Activated naive CD4-positive, alpha-beta T cell treated with anti-CD3 and anti-CD28 coated beads, Interleukin-2, amount 10 ng/mL, durations not matched to agents 7 days and 5 days (primary cell): ENCODE data around the gene PIK3AP1.

Experiments used
- CTCF ChIA-PET: fragments of 350-600 bp; sonication (Branson Sonifier 250); formaldehyde crosslinking; loops from one replicate; lab custom pipeline; 2021; ENCODE audit warnings: antibody characterized with exemption; lab: Charles Lee
- DNase-seq: peaks from one replicate; pipeline ENCODE4 v3.0.0-alpha.2; 2020
- H3K27ac Mint-ChIP-seq: one replicate; pipeline ENCODE4 v1.8.0; 2021; ENCODE audit warnings: mild to moderate bottlenecking, moderate library complexity, mixed read lengths
- H3K27me3 Mint-ChIP-seq: one replicate; pipeline ENCODE4 v1.8.0; 2021; ENCODE audit warnings: mild to moderate bottlenecking, mixed read lengths
- H3K36me3 Mint-ChIP-seq: one replicate; pipeline ENCODE4 v1.8.0; 2021; ENCODE audit warnings: mixed read lengths
- H3K4me1 Mint-ChIP-seq: one replicate; pipeline ENCODE4 v1.8.0; 2021; ENCODE audit warnings: mixed read lengths
- H3K4me3 Mint-ChIP-seq: one replicate; pipeline ENCODE4 v1.8.0; 2021; ENCODE audit warnings: mild to moderate bottlenecking, moderate library complexity, mixed read lengths
- H3K9me3 Mint-ChIP-seq: one replicate; pipeline ENCODE4 v1.8.0; 2021; ENCODE audit warnings: mixed read lengths

Gene PIK3AP1

GRCh38 chr10:96622013-96622787, 98.1 kb downstream of the PIK3AP1 start:
- no peak for DNase-seq
- no peaks in the 10 kb centered on the region for H3K4me1 Mint-ChIP-seq
- CTCF ChIA-PET, result interaction anchor here (2.4 kb wide), 1 partner anchor 19 kb away, joined by 6 read pairs; no protein-coding TSS in a partner anchor
- peaks cover 5% of the 10 kb centered on the region for H3K27me3 Mint-ChIP-seq
- no peaks in the 10 kb centered on the region for H3K36me3 Mint-ChIP-seq
- no peak overlapping the region for H3K27ac Mint-ChIP-seq
- no peaks in the 10 kb centered on the region for H3K9me3 Mint-ChIP-seq
- H3K4me3 Mint-ChIP-seq, result no peak overlapping the region

- H3K27ac Mint-ChIP-seq, result no peak overlapping the region
- peaks cover 5% of the 10 kb centered on the region for H3K27me3 Mint-ChIP-seq
- CTCF ChIA-PET, result interaction anchor here (0.7 to 1.0 kb wide), 3 partner anchors 21 to 278 kb away, joined by 3 to 4 read pairs (median 3); no protein-coding TSS in a partner anchor
- DNase-seq, result no peak
- H3K4me3 Mint-ChIP-seq, result no peak overlapping the region
- H3K36me3 Mint-ChIP-seq, result no peaks in the 10 kb centered on the region
- H3K4me1 Mint-ChIP-seq, result no peaks in the 10 kb centered on the region
- no peaks in the 10 kb centered on the region for H3K9me3 Mint-ChIP-seq
These were observed 100.2 kb downstream of the PIK3AP1 start for GRCh38 chr10:96619796-96620773.

GRCh38 chr10:96619120-96619519, 101.2 kb downstream of the PIK3AP1 start:
- no peak for DNase-seq
- no peaks in the 10 kb centered on the region for H3K36me3 Mint-ChIP-seq
- CTCF ChIA-PET, result no interaction called here
- no peak overlapping the region for H3K4me3 Mint-ChIP-seq
- no peaks in the 10 kb centered on the region for H3K4me1 Mint-ChIP-seq
- H3K9me3 Mint-ChIP-seq, result no peaks in the 10 kb centered on the region
- no peak overlapping the region for H3K27ac Mint-ChIP-seq
- no peaks in the 10 kb centered on the region for H3K27me3 Mint-ChIP-seq

- Mint-ChIP-seq H3K9me3 (no peaks in the 10 kb centered on the region), H3K36me3 (no peaks in the 10 kb centered on the region), H3K4me1 (no peaks in the 10 kb centered on the region), H3K27ac (no peak overlapping the region), H3K4me3 (no peak overlapping the region), H3K27me3 (no peaks in the 10 kb centered on the region)
- CTCF ChIA-PET, result no interaction called here
- DNase-seq, result no peak
These were observed 101.7 kb downstream of the PIK3AP1 start for GRCh38 chr10:96618653-96619052.

- DNase-seq, result no peak
- H3K9me3 Mint-ChIP-seq, result no peaks in the 10 kb centered on the region
- no peaks in the 10 kb centered on the region for H3K27me3 Mint-ChIP-seq
- no peak overlapping the region for H3K27ac Mint-ChIP-seq
- CTCF ChIA-PET, result no interaction called here
- no peaks in the 10 kb centered on the region for H3K36me3 Mint-ChIP-seq
- H3K4me1 Mint-ChIP-seq, result no peaks in the 10 kb centered on the region
- H3K4me3 Mint-ChIP-seq, result no peak overlapping the region
These were observed 103.4 kb downstream of the PIK3AP1 start for GRCh38 chr10:96616961-96617360.

- Mint-ChIP-seq H3K36me3 (no peaks in the 10 kb centered on the region), H3K27me3 (peaks cover 4% of the 10 kb centered on the region), H3K27ac (no peak overlapping the region), H3K4me1 (peaks cover 13% of the 10 kb centered on the region), H3K9me3 (no peaks in the 10 kb centered on the region), H3K4me3 (no peak overlapping the region)
- CTCF ChIA-PET, result no interaction called here
- DNase-seq, result no peak
These were observed 105.8 kb downstream of the PIK3AP1 start for GRCh38 chr10:96614515-96614914.

GRCh38 chr10:96613576-96613975, 106.7 kb downstream of the PIK3AP1 start:
- H3K36me3 Mint-ChIP-seq, result no peaks in the 10 kb centered on the region

GRCh38 chr10:96612055-96612830, 108.1 kb downstream of the PIK3AP1 start:
- Mint-ChIP-seq H3K36me3 (no peaks in the 10 kb centered on the region), H3K27ac (no peak overlapping the region), H3K4me3 (no peak overlapping the region), H3K27me3 (peaks cover 10% of the 10 kb centered on the region), H3K9me3 (no peaks in the 10 kb centered on the region), H3K4me1 (peaks cover 13% of the 10 kb centered on the region)
- no peak for DNase-seq
- CTCF ChIA-PET, result no interaction called here

More at GRCh38 chr10:96613576-96613975, 106.7 kb downstream of the PIK3AP1 start:
- H3K27ac Mint-ChIP-seq, result no peak overlapping the region
- peaks cover 4% of the 10 kb centered on the region for H3K27me3 Mint-ChIP-seq
- no peaks in the 10 kb centered on the region for H3K9me3 Mint-ChIP-seq
- no peak for DNase-seq
- peaks cover 13% of the 10 kb centered on the region for H3K4me1 Mint-ChIP-seq
- no peak overlapping the region for H3K4me3 Mint-ChIP-seq
- CTCF ChIA-PET, result no interaction called here

GRCh38 chr10:96610817-96611216, 109.5 kb downstream of the PIK3AP1 start:
- H3K4me3 Mint-ChIP-seq, result no peak overlapping the region
- H3K36me3 Mint-ChIP-seq, result no peaks in the 10 kb centered on the region
- H3K27me3 Mint-ChIP-seq, result peaks cover 17% of the 10 kb centered on the region
- peak; percentile 27 for DNase-seq
- peak overlapping the region; percentile 50 for H3K27ac Mint-ChIP-seq
- no peaks in the 10 kb centered on the region for H3K9me3 Mint-ChIP-seq
- CTCF ChIA-PET, result no interaction called here
- peaks cover 13% of the 10 kb centered on the region for H3K4me1 Mint-ChIP-seq

- CTCF ChIA-PET, result no interaction called here
- Mint-ChIP-seq H3K27ac (no peak overlapping the region), H3K36me3 (no peaks in the 10 kb centered on the region)
These were observed 110.8 kb downstream of the PIK3AP1 start for GRCh38 chr10:96609510-96609909.

GRCh38 chr10:96608805-96609204, 111.5 kb downstream of the PIK3AP1 start:
- Mint-ChIP-seq H3K36me3 (no peaks in the 10 kb centered on the region), H3K4me3 (no peak overlapping the region), H3K9me3 (no peaks in the 10 kb centered on the region), H3K27ac (no peak overlapping the region), H3K27me3 (peaks cover 18% of the 10 kb centered on the region), H3K4me1 (peaks cover 13% of the 10 kb centered on the region)
- CTCF ChIA-PET, result no interaction called here
- DNase-seq, result no peak

More at GRCh38 chr10:96609510-96609909, 110.8 kb downstream of the PIK3AP1 start:
- H3K4me3 Mint-ChIP-seq, result no peak overlapping the region
- no peaks in the 10 kb centered on the region for H3K9me3 Mint-ChIP-seq
- DNase-seq, result no peak
- peaks cover 17% of the 10 kb centered on the region for H3K27me3 Mint-ChIP-seq
- peaks cover 13% of the 10 kb centered on the region for H3K4me1 Mint-ChIP-seq

- peaks cover 13% of the 10 kb centered on the region for H3K4me1 Mint-ChIP-seq
- CTCF ChIA-PET, result no interaction called here
- no peaks in the 10 kb centered on the region for H3K36me3 Mint-ChIP-seq
- H3K9me3 Mint-ChIP-seq, result no peaks in the 10 kb centered on the region
- H3K27me3 Mint-ChIP-seq, result peaks cover 22% of the 10 kb centered on the region
- no peak for DNase-seq
- no peak overlapping the region for H3K27ac Mint-ChIP-seq
- H3K4me3 Mint-ChIP-seq, result no peak overlapping the region
These were observed 112.1 kb downstream of the PIK3AP1 start for GRCh38 chr10:96608262-96608661.

- Mint-ChIP-seq H3K9me3 (no peaks in the 10 kb centered on the region), H3K4me3 (no peak overlapping the region), H3K36me3 (no peaks in the 10 kb centered on the region), H3K4me1 (peaks cover 13% of the 10 kb centered on the region), H3K27ac (no peak overlapping the region), H3K27me3 (peaks cover 22% of the 10 kb centered on the region)
- no peak for DNase-seq
- CTCF ChIA-PET, result interaction anchor here (0.7 kb wide), 1 partner anchor 15 kb away, joined by 5 read pairs; no protein-coding TSS in a partner anchor
These were observed 113.4 kb downstream of the PIK3AP1 start for GRCh38 chr10:96606946-96607345.

- CTCF ChIA-PET, result no interaction called here
- Mint-ChIP-seq H3K4me3 (no peak overlapping the region), H3K4me1 (peaks cover 13% of the 10 kb centered on the region), H3K27me3 (peaks cover 22% of the 10 kb centered on the region), H3K27ac (no peak overlapping the region), H3K36me3 (no peaks in the 10 kb centered on the region), H3K9me3 (no peaks in the 10 kb centered on the region)
- DNase-seq, result no peak
These were observed 114.1 kb downstream of the PIK3AP1 start for GRCh38 chr10:96606216-96606615.
